Keratinocyte (primary cell): ENCODE data around the gene THOC7. TPM values are rescaled to one million over a fixed set of nuclear protein-coding genes. Genes with fewer than 3 reads are reported as not detected.

Source experiments
- DNase-seq: peaks from one replicate; pipeline ENCODE4 v3.0.0-alpha.2; 2011; ENCODE audit warnings: low read depth, missing footprints, low spot score
- FAIRE-seq: peaks from 2 replicates; lab custom pipeline; 2011; peaks lifted over from hg19 to GRCh38; lab: Jason Lieb, UNC
- H2AFZ ChIP-seq: 2 replicates; pipeline ENCODE4 v1.6.0; 2012; ENCODE audit warnings: low read length, control low read depth, inconsistent platforms; ENCODE audit not compliant: control insufficient read depth
- H3K27ac ChIP-seq: 2 replicates; pipeline ENCODE4 v1.5.1; 2011; ENCODE audit warnings: low read length; ENCODE audit not compliant: control insufficient read depth, insufficient read depth
- H3K27me3 ChIP-seq: 3 replicates; pipeline ENCODE4 v1.6.0; 2011; ENCODE audit warnings: low read length; ENCODE audit not compliant: control insufficient read depth, insufficient read depth; ENCODE audit errors: extremely low read depth
- H3K36me3 ChIP-seq, 2 experiments: 2 replicates in 1 of 2; 3 replicates in 1 of 2; pipeline ENCODE4 v1.5.1; 2011; ENCODE audit warnings: low read length in 2 of 2, mild to moderate bottlenecking in 1 of 2; ENCODE audit not compliant: control insufficient read depth in 2 of 2, insufficient read depth in 2 of 2; ENCODE audit errors: extremely low read depth in 1 of 2
- H3K4me1 ChIP-seq: 3 replicates; pipeline ENCODE4 v1.5.1; 2011; ENCODE audit warnings: low read length; ENCODE audit not compliant: control insufficient read depth, insufficient read depth; ENCODE audit errors: extremely low read depth
- H3K4me2 ChIP-seq: 3 replicates; pipeline ENCODE4 v1.6.0; 2011; ENCODE audit warnings: low read depth, low read length; ENCODE audit not compliant: control insufficient read depth, insufficient read depth; ENCODE audit errors: extremely low read depth
- H3K4me3 ChIP-seq, 3 experiments: fragments of 200-600 bp in 1 of 3; sonication (generic) in 1 of 3; 2 replicates in 2 of 3; 3 replicates in 1 of 3; pipeline ENCODE4 v1.5.1; 2011 to 2016; ENCODE audit warnings: low read length in 3 of 3, mild to moderate bottlenecking in 3 of 3, control low read depth in 2 of 3, inconsistent platforms in 1 of 3, low read depth in 1 of 3, mixed read lengths in 1 of 3, mixed run types in 1 of 3, moderate library complexity in 1 of 3; ENCODE audit not compliant: control insufficient read depth in 2 of 3, insufficient read depth in 2 of 3; ENCODE audit errors: extremely low read depth in 1 of 3
- H3K79me2 ChIP-seq: 2 replicates; pipeline ENCODE4 v1.6.0; 2012; ENCODE audit warnings: low read length; ENCODE audit not compliant: control insufficient read depth, insufficient read depth
- H3K9ac ChIP-seq: 3 replicates; pipeline ENCODE4 v1.6.0; 2011; ENCODE audit warnings: low read length; ENCODE audit not compliant: control insufficient read depth, insufficient read depth; ENCODE audit errors: extremely low read depth
- H3K9me1 ChIP-seq: 3 replicates; pipeline ENCODE4 v1.6.0; 2011; ENCODE audit warnings: low read length; ENCODE audit not compliant: control insufficient read depth, insufficient read depth; ENCODE audit errors: extremely low read depth
- H3K9me3 ChIP-seq: 2 replicates; pipeline ENCODE4 v1.5.1; 2012; ENCODE audit warnings: low read depth, low read length; ENCODE audit not compliant: control insufficient read depth
- H4K20me1 ChIP-seq: 3 replicates; pipeline ENCODE4 v1.6.0; 2011; ENCODE audit warnings: low read length; ENCODE audit not compliant: control insufficient read depth, insufficient read depth; ENCODE audit errors: extremely low read depth
- EZH2 ChIP-seq: IDR thresholded peaks from one replicate; pipeline ENCODE4 v1.6.1; 2012; ENCODE audit warnings: inconsistent platforms, mild to moderate bottlenecking, low read length, moderate library complexity
- dilution Hi-C: fragments of 300-500 bp; cut with MboI; formaldehyde crosslinking; loops from one replicate; pipeline ENCODE4 v1.7.0; 2020; ENCODE audit warnings: low sequenced_read_pairs; ENCODE audit not compliant: extremely low pct_ligation_motif_present
- polyA plus RNA-seq, 5 experiments: library from polyadenylated mRNA; depleted of rRNA in 3 of 5; stranded (reverse) in 3 of 5; stranded (forward) in 1 of 5; unstranded in 1 of 5; fragments of >200 nt; gene quantifications; 1 replicate in 1 of 5; 2 replicates in 3 of 5; 3 replicates in 1 of 5; pipeline versions ENCODE4 v1.2.1 to v1.2.3, GENCODE V29; 2011 to 2012; ENCODE audit warnings: missing spikeins in 2 of 5, low read depth in 1 of 5, low replicate concordance in 1 of 5
- TF ChIP-seq, protein P1 (sequence below), 3 experiments: IDR thresholded peaks in 1 of 3; conservative IDR thresholded peaks in 1 of 3; optimal IDR thresholded peaks in 1 of 3; 2 replicates in 2 of 3; 3 replicates in 1 of 3; pipeline versions ENCODE3 to v1.5.1; 2011; ENCODE audit warnings: low read length in 3 of 3, mild to moderate bottlenecking in 3 of 3, moderate library complexity in 2 of 3, control low read depth in 1 of 3, inconsistent platforms in 1 of 3; ENCODE audit not compliant: insufficient read depth in 2 of 3; ENCODE audit errors: extremely low read depth in 1 of 3

The THOC7 gene
- polyA plus RNA-seq, 1 donor (not counting 4 experiments of a cell fraction or from before 2014, with no cell fraction given) = 131 TPM

DNA sequence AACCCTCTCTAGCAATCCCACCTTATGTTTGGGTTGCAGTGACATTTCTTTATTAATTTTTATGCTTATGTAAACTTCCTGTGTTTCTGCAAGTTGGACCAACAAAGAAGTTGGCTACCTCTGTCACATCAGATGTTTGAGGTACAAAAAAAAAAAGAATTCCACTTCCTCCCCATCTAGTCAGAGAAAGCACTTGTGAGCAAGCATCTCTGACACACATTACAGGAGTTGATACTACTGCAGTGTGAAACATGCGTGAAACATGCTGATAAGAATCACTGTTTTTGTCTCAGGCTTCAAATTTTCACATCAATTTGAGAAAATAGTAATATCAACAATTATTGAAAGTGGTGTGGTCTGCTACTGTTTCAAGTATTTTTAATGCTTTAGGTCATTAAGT, 47.3 kb upstream of the THOC7 start:
- peaks cover 2% of the 10 kb centered on the region for H3K9me1 ChIP-seq
- peak overlapping the region; percentile 83 for H3K4me2 ChIP-seq
- peaks cover 28% of the 10 kb centered on the region for H3K4me1 ChIP-seq
- H3K27ac ChIP-seq = peak overlapping the region; percentile 86
- FAIRE-seq (no peak), DNase-seq (no peak)
- H3K9ac ChIP-seq = peak overlapping the region; percentile 80
- no peaks in the 10 kb centered on the region for H3K9me3 ChIP-seq
- peaks cover 3 to 4% of the 10 kb centered on the region in 2 experiments for H3K36me3 ChIP-seq
- H3K27me3 ChIP-seq = no peaks in the 10 kb centered on the region
- H2AFZ ChIP-seq = no peak overlapping the region
- TF ChIP-seq, protein P1, sequence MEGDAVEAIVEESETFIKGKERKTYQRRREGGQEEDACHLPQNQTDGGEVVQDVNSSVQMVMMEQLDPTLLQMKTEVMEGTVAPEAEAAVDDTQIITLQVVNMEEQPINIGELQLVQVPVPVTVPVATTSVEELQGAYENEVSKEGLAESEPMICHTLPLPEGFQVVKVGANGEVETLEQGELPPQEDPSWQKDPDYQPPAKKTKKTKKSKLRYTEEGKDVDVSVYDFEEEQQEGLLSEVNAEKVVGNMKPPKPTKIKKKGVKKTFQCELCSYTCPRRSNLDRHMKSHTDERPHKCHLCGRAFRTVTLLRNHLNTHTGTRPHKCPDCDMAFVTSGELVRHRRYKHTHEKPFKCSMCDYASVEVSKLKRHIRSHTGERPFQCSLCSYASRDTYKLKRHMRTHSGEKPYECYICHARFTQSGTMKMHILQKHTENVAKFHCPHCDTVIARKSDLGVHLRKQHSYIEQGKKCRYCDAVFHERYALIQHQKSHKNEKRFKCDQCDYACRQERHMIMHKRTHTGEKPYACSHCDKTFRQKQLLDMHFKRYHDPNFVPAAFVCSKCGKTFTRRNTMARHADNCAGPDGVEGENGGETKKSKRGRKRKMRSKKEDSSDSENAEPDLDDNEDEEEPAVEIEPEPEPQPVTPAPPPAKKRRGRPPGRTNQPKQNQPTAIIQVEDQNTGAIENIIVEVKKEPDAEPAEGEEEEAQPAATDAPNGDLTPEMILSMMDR (optimal IDR thresholded peaks at IDR 0.05 in 1 of 3, IDR thresholded peaks at IDR 0.05 in 1 of 3, conservative IDR thresholded peaks at IDR 0.05 in 1 of 3; ENCODE audit: extremely low read depth in 1 of 3, insufficient read depth in 2 of 3, low read length in 3 of 3) = no peak
- no peak for TF ChIP-seq EZH2
- peak overlapping the region; percentile 44 to 79 (median 68) for H3K4me3 ChIP-seq
- no peaks in the 10 kb centered on the region for H4K20me1 ChIP-seq
- dilution Hi-C loops = no loop called here
- peaks cover 14% of the 10 kb centered on the region for H3K79me2 ChIP-seq

DNA sequence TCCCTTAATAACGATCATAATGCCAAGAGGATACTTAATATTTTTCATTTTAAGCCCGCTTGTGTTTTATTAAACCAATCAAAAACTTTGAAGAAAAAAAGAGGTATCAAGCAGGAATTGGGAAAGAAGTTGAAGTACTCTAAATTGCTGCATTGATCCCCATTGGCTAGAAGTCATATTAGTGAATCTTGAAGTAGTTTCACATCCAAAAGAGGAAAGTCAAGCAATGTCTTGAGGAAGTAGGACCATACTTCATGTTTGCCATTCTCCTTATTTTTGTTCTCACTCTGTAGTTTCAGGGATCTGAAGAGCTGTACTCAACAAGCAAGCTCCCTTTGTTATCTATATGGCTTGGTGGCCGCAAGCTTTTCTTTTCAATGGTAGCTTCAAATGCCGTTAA, 46.4 kb upstream of the THOC7 start:
- no peak for DNase-seq
- no peak overlapping the region for H3K4me2 ChIP-seq
- no peak overlapping the region for H2AFZ ChIP-seq
- dilution Hi-C loops = no loop called here
- no peaks in the 10 kb centered on the region for H3K9me3 ChIP-seq
- TF ChIP-seq EZH2 = no peak
- TF ChIP-seq, protein P1 (optimal IDR thresholded peaks at IDR 0.05 in 1 of 3, IDR thresholded peaks at IDR 0.05 in 1 of 3, conservative IDR thresholded peaks at IDR 0.05 in 1 of 3; ENCODE audit: extremely low read depth in 1 of 3, insufficient read depth in 2 of 3, low read length in 3 of 3) = no peak
- no peak overlapping the region for H3K4me3 ChIP-seq
- H3K27me3 ChIP-seq = no peaks in the 10 kb centered on the region
- H3K27ac ChIP-seq = no peak overlapping the region
- no peak for FAIRE-seq
- no peaks in the 10 kb centered on the region for H4K20me1 ChIP-seq
- peaks cover 2% of the 10 kb centered on the region for H3K9me1 ChIP-seq
- peaks cover 0 to 3% of the 10 kb centered on the region in 2 experiments for H3K36me3 ChIP-seq
- no peak overlapping the region for H3K9ac ChIP-seq
- peaks cover 13% of the 10 kb centered on the region for H3K79me2 ChIP-seq
- H3K4me1 ChIP-seq = peaks cover 31% of the 10 kb centered on the region
